HepG2 (cell line): Measurements from ENCODE around the gene WDR59. TPM values are rescaled to one million over a fixed set of nuclear protein-coding genes. Genes with fewer than 3 reads are reported as not detected.

ENCODE experiments used
- AFF4 ChIP-seq: sonication (generic); formaldehyde crosslinking; IDR thresholded peaks from 2 replicates; pipeline ENCODE4 v1.4.0; 2020; ENCODE audit warnings: missing genetic modification reagents
- ATF5 ChIP-seq: sonication (generic); formaldehyde crosslinking; IDR thresholded peaks from 2 replicates; pipeline ENCODE4 v1.4.0; 2020; ENCODE audit warnings: mild to moderate bottlenecking, low read depth, missing genetic modification reagents
- DPF2 ChIP-seq: sonication (generic); formaldehyde crosslinking; IDR thresholded peaks from 2 replicates; pipeline ENCODE4 v1.4.0; 2020; ENCODE audit warnings: mild to moderate bottlenecking, low read depth, missing genetic modification reagents, borderline replicate concordance
- HES4 ChIP-seq: sonication (generic); formaldehyde crosslinking; IDR thresholded peaks from 2 replicates; pipeline ENCODE4 v1.9.0; 2021; ENCODE audit warnings: mild to moderate bottlenecking, missing genetic modification reagents, borderline replicate concordance
- HNRNPK ChIP-seq: fragments of 200-400 bp; formaldehyde crosslinking; IDR thresholded peaks from 2 replicates; pipeline ENCODE4 v1.6.1; 2018; ENCODE audit warnings: low read length, low read depth, moderate library complexity, mild to moderate bottlenecking; ENCODE audit not compliant: poor library complexity, severe bottlenecking
- MAFK ChIP-seq, 2 experiments: IDR thresholded peaks in 1 of 2; conservative IDR thresholded peaks in 1 of 2; 2 replicates each; pipeline ENCODE4 v1.6.1; 2011; ENCODE audit warnings: improper control_type of control experiment in 2 of 2, low read length in 2 of 2
- MIXL1 ChIP-seq: IDR thresholded peaks from 2 replicates; pipeline ENCODE4 v1.6.1; 2016
- MTF2 ChIP-seq: sonication (generic); formaldehyde crosslinking; IDR thresholded peaks from 2 replicates; pipeline ENCODE4 v1.5.0; 2020; ENCODE audit warnings: missing genetic modification reagents, borderline replicate concordance
- NCOA2 ChIP-seq: sonication (generic); formaldehyde crosslinking; IDR thresholded peaks from 2 replicates; pipeline ENCODE4 v1.8.0; 2022; ENCODE audit warnings: inconsistent platforms
- PHF21A ChIP-seq: sonication (generic); formaldehyde crosslinking; IDR thresholded peaks from 2 replicates; pipeline ENCODE4 v1.5.0; 2020; ENCODE audit warnings: mild to moderate bottlenecking, missing genetic modification reagents
- POLR2AphosphoS5 ChIP-seq: IDR thresholded peaks from 2 replicates; pipeline ENCODE4 v1.6.1; 2012; ENCODE audit warnings: low read depth, low read length
- PTBP1 ChIP-seq: fragments of 200-400 bp; formaldehyde crosslinking; IDR thresholded peaks from 2 replicates; pipeline ENCODE4 v1.6.1; 2018; ENCODE audit warnings: low read length, low read depth; ENCODE audit not compliant: poor library complexity, severe bottlenecking
- REPIN1 ChIP-seq: sonication (generic); formaldehyde crosslinking; IDR thresholded peaks from 2 replicates; pipeline ENCODE4 v1.8.0; 2022; ENCODE audit warnings: missing genetic modification reagents, low read depth, mild to moderate bottlenecking, borderline replicate concordance
- SATB2 ChIP-seq: sonication (generic); formaldehyde crosslinking; IDR thresholded peaks from 2 replicates; pipeline ENCODE4 v1.5.0; 2020; ENCODE audit warnings: missing genetic modification reagents
- SRSF9 ChIP-seq: fragments of 200-400 bp; formaldehyde crosslinking; IDR thresholded peaks from 2 replicates; pipeline ENCODE4 v1.6.1; 2018; ENCODE audit warnings: borderline replicate concordance, mild to moderate bottlenecking, low read depth, low read length; ENCODE audit not compliant: insufficient read depth, poor library complexity, severe bottlenecking
- TAF1 ChIP-seq: sonication (generic); formaldehyde crosslinking; IDR thresholded peaks from 2 replicates; pipeline ENCODE4 v1.4.0; 2020; ENCODE audit warnings: missing genetic modification reagents
- TGIF2 ChIP-seq: IDR thresholded peaks from 2 replicates; pipeline ENCODE4 v1.6.1; 2016; ENCODE audit warnings: control low read depth, missing compliant biosample characterization
- ZBTB10 ChIP-seq: sonication (generic); formaldehyde crosslinking; IDR thresholded peaks from 2 replicates; pipeline ENCODE4 v1.4.0; 2020; ENCODE audit warnings: missing genetic modification reagents, borderline replicate concordance
- ZKSCAN1 ChIP-seq: fragments of 150-350 bp; IDR thresholded peaks from 2 replicates; pipeline ENCODE4 v1.6.1; 2014; ENCODE audit warnings: low read length
- ZNF124 ChIP-seq: sonication (generic); formaldehyde crosslinking; IDR thresholded peaks from 2 replicates; pipeline ENCODE4 v1.4.0; 2020; ENCODE audit warnings: missing genetic modification reagents
- ZNF382 ChIP-seq: sonication (generic); formaldehyde crosslinking; IDR thresholded peaks from 2 replicates; pipeline ENCODE4 v1.5.0; 2020; ENCODE audit warnings: missing genetic modification reagents, mild to moderate bottlenecking, borderline replicate concordance
- ZNF724P ChIP-seq: sonication (generic); formaldehyde crosslinking; IDR thresholded peaks from 2 replicates; pipeline ENCODE4 v1.8.0; 2022; ENCODE audit warnings: missing genetic modification reagents, borderline replicate concordance
- polyA plus RNA-seq, 8 experiments: library from polyadenylated mRNA; depleted of rRNA in 3 of 8; stranded (reverse) in 7 of 8; unstranded in 1 of 8; fragments of >200 nt; fragmentation: Illumina TruSeq in 4 of 8; extraction: Trizol in 4 of 8; gene quantifications; 2 replicates each; pipeline versions ENCODE4 v1.2.1 to v1.2.3, GENCODE V29; 2011 to 2016; ENCODE audit warnings: low read depth in 4 of 8, missing spikeins in 1 of 8, mixed read lengths in 1 of 8; ENCODE audit not compliant: insufficient read depth in 1 of 8
- total RNA-seq, 5 experiments: library from RNA; depleted of rRNA; stranded (reverse); fragments of >200 nt; fragmentation: Illumina TruSeq; extraction: Trizol; gene quantifications; 2 replicates each; pipeline ENCODE4 v1.2.3, GENCODE V29; 2016; ENCODE audit warnings: low read depth in 1 of 5

Gene WDR59
- total and polyA plus RNA-seq, 2 of the 13 experiments (the other 11 are each of a cell fraction or from before 2014, with no cell fraction given), result 65.2 to 306 TPM

GRCh38 chr16:74984529-74985296 lies at the start of gene WDR59 (continued):
- TF ChIP-seq SRSF9, result no peak
- TF ChIP-seq ZNF382 (CRISPR knock-in tag), result no peak
- TF ChIP-seq ZBTB10 (CRISPR knock-in tag), result peak; percentile 69; the same call in 1 of the 2 replicates
- TF ChIP-seq NCOA2 (CRISPR knock-in tag), result 0 out of 2 replicates have a peak, but pooled peaks have one; percentile 43
- TF ChIP-seq TGIF2 (CRISPR knock-in tag), result 0 out of 2 replicates have a peak, but pooled peaks have one; percentile 33
- TF ChIP-seq REPIN1, result peak; percentile 12; the same call in 1 of the 2 replicates
- peak; percentile 95; the same call in 1 of the 2 replicates for TF ChIP-seq MTF2 (CRISPR knock-in tag)
- TF ChIP-seq DPF2, result no peak
- peak; percentile 81 for TF ChIP-seq POLR2AphosphoS5
- 0 out of 2 replicates have a peak, but pooled peaks have one; percentile 17 for TF ChIP-seq ZNF124 (CRISPR knock-in tag)
- TF ChIP-seq HES4 (CRISPR knock-in tag), result peak; percentile 89
- TF ChIP-seq HNRNPK, result peak; percentile 17
- no peak for TF ChIP-seq SATB2
- TF ChIP-seq ZKSCAN1, result no peak; the same call in 1 of the 2 replicates
- TF ChIP-seq PTBP1, result no peak
- 0 out of 2 replicates have a peak, but pooled peaks have one; percentile 11 for TF ChIP-seq MIXL1 (CRISPR knock-in tag)
- TF ChIP-seq TAF1 (CRISPR knock-in tag), result peak; percentile 89
- no peak for TF ChIP-seq MAFK (conservative IDR thresholded peaks at IDR 0.05 in 1 of 2, IDR thresholded peaks at IDR 0.05 in 1 of 2; ENCODE audit: low read length in 2 of 2)
- TF ChIP-seq ZNF724P (CRISPR knock-in tag), result no peak
- TF ChIP-seq ATF5 (CRISPR knock-in tag), result 0 out of 2 replicates have a peak, but pooled peaks have one; percentile 4
- peak; percentile 91; the same call in 1 of the 2 replicates for TF ChIP-seq AFF4 (CRISPR knock-in tag)
- peak; percentile 71 for TF ChIP-seq PHF21A (CRISPR knock-in tag)
